Stomach (tissue), 4 donors: Measurements from ENCODE around the gene LTB4R2.
A peak's percentile ranks its signal among the peaks of the same experiment; 100 is the strongest.

Experiments
- CTCF ChIP-seq, 7 experiments: fragments of 450-650 bp in 4 of 7; fragments of 200-600 bp in 3 of 7; sonication (generic) in 3 of 7; IDR thresholded peaks; one replicate each; pipeline ENCODE4 v1.5.1; 2016 to 2019; ENCODE audit warnings: antibody characterized with exemption in 7 of 7, control low read depth in 2 of 7, mild to moderate bottlenecking in 1 of 7
- EP300 ChIP-seq: sonication (generic); formaldehyde crosslinking; IDR thresholded peaks from one replicate; pipeline ENCODE4 v1.6.1; 2017; ENCODE audit warnings: antibody characterized with exemption
- POLR2A ChIP-seq, 4 donors: fragments of 450-650 bp; IDR thresholded peaks; one replicate each; pipeline ENCODE4 v1.6.1; 2016; ENCODE audit warnings: antibody characterized with exemption in 4 of 4, control low read depth in 2 of 4, mild to moderate bottlenecking in 1 of 4, moderate library complexity in 1 of 4
- POLR2AphosphoS5 ChIP-seq, 3 donors: sonication (generic); formaldehyde crosslinking; IDR thresholded peaks; one replicate each; pipeline ENCODE4 v1.6.1; 2016; ENCODE audit warnings: antibody characterized with exemption in 3 of 3

- TF ChIP-seq CTCF (IDR thresholded peaks at IDR 0.05), result peak in 5 of 7 experiments; percentile 63 to 87 (median 83)
- no peak for TF ChIP-seq POLR2A (IDR thresholded peaks at IDR 0.05)
- no peak for TF ChIP-seq EP300
- peak; percentile 6 to 44 (median 14) for TF ChIP-seq POLR2AphosphoS5 (IDR thresholded peaks at IDR 0.05)
Measured at GRCh38 chr14:24332268-24332993, 22.5 kb downstream of the LTB4R2 start.
